Uterus (tissue), 4 donors: ENCODE measurements around the gene LFNG. TPM values are rescaled to one million over a fixed set of nuclear protein-coding genes. Genes with fewer than 3 reads are reported as not detected.

Experiments
- DNase-seq, 2 donors: peaks; one replicate each; pipeline ENCODE4 v3.0.0-alpha.2; 2019 to 2020
- H3K27ac ChIP-seq, 2 donors: fragments of 200-600 bp; sonication (generic); 1 replicate in 1 of 2; 2 replicates in 1 of 2; pipeline ENCODE4 v1.5.1; 2016 to 2018
- H3K27me3 ChIP-seq, 2 donors: fragments of 200-600 bp; sonication (generic); one replicate each; pipeline ENCODE4 v1.5.1; 2018 to 2019; ENCODE audit warnings: control low read depth in 1 of 2
- H3K36me3 ChIP-seq, 2 donors: fragments of 200-600 bp; sonication (generic); one replicate each; pipeline ENCODE4 v1.5.1; 2019; ENCODE audit warnings: control low read depth in 1 of 2
- H3K4me1 ChIP-seq, 2 donors: fragments of 200-600 bp; sonication (generic); one replicate each; pipeline ENCODE4 v1.5.1; 2018 to 2019; ENCODE audit warnings: control low read depth in 1 of 2
- H3K4me3 ChIP-seq, 2 donors: fragments of 200-600 bp; sonication (generic); 1 replicate in 1 of 2; 2 replicates in 1 of 2; pipeline ENCODE4 v1.5.1; 2018 to 2019; ENCODE audit warnings: mild to moderate bottlenecking in 1 of 2
- H3K9me3 ChIP-seq, 2 donors: fragments of 200-600 bp; sonication (generic); one replicate each; pipeline ENCODE4 v1.5.1; 2019; ENCODE audit warnings: control low read depth in 1 of 2
- CTCF ChIP-seq, 4 experiments: fragments of 200-600 bp in 2 of 4; fragments of 450-650 bp in 2 of 4; sonication (generic) in 2 of 4; IDR thresholded peaks; one replicate each; pipeline ENCODE4 v1.5.1; 2016 to 2019; ENCODE audit warnings: antibody characterized with exemption in 4 of 4, mild to moderate bottlenecking in 2 of 4, moderate library complexity in 1 of 4
- POLR2A ChIP-seq, 2 donors: fragments of 450-650 bp; IDR thresholded peaks; one replicate each; pipeline ENCODE4 v1.6.1; 2016; ENCODE audit warnings: antibody characterized with exemption in 2 of 2, mild to moderate bottlenecking in 1 of 2, moderate library complexity in 1 of 2
- intact Hi-C: fragments of 100-400 bp; cut with DNase I; formaldehyde crosslinking; loops from one replicate; pipeline ENCODE4 v1.15.1; 2023; ENCODE audit warnings: low total_unique reads
- microRNA-seq: library from miRNA; unstranded; fragments of <30 nt; microRNA quantifications from one replicate; pipeline ENCODE4, GENCODE V29; 2016; ENCODE audit warnings: borderline microRNAs expressed, borderline replicate concordance
- small RNA-seq: library from RNA; depleted of rRNA; stranded (forward); fragments of <200 nt; gene quantifications from one replicate; pipeline ENCODE3, GENCODE V24; 2016
- total RNA-seq, 4 donors: library from RNA; depleted of rRNA in 3 of 4; stranded (reverse); fragments of >200 nt in 3 of 4; gene quantifications; one replicate each; pipeline versions ENCODE4 v1.1.0 to v1.2.4, GENCODE V29; 2014 to 2023
- donor health status: DM: yes; HTN: yes; CAD: no.

The LFNG gene
- total RNA-seq, 4 donors from 2014 or later, result 2.3 to 30.5 (median 26.5) TPM; not detected in 1

GRCh38 chr7:2576742-2577491 is 57.3 kb downstream of the LFNG start:
- no peaks in the 10 kb centered on the region for H3K9me3 ChIP-seq
- H3K27ac ChIP-seq, result no peak overlapping the region
- intact Hi-C loops, result no loop called here
- H3K4me3 ChIP-seq, result no peak overlapping the region
- H3K36me3 ChIP-seq, result no peaks in the 10 kb centered on the region
- TF ChIP-seq CTCF (IDR thresholded peaks at IDR 0.05), result no peak
- TF ChIP-seq POLR2A (IDR thresholded peaks at IDR 0.05), result no peak
- no peak for DNase-seq
- no peaks in the 10 kb centered on the region for H3K4me1 ChIP-seq
- no peaks in the 10 kb centered on the region for H3K27me3 ChIP-seq

Small RNAs within 50 kb of the gene (microRNA-seq; reads per million reads assigned to microRNA genes)
- not detected for gene MIR4648

Small RNAs within 50 kb of the gene (small RNA-seq; reads per million reads assigned to genes)
- not detected for gene MIR4648

Other genes starting within 250 kb of the LFNG start
- gene SNX8, start 205.3 kb upstream of the LFNG start, total RNA-seq, result 10 to 100 TPM in 3 of 4 donors, under 1 TPM in 1; 0.29 to 75.3 (median 30.5) TPM
- gene EIF3B, start 164.9 kb upstream of the LFNG start, total RNA-seq, result 100 to 1,000 TPM in 2 of 4 donors, 10 to 100 TPM in 2; 67.6 to 155 (median 95.2) TPM
- 10 to 100 TPM in 1 of 4 donors, 1 to 10 TPM in 3; 5.6 to 30.5 (median 8.3) TPM for gene CHST12, start 116.2 kb upstream of the LFNG start, total RNA-seq
- not detected for gene GRIFIN, start 43.4 kb upstream of the LFNG start, total RNA-seq
- gene BRAT1, start 35.8 kb downstream of the LFNG start, total RNA-seq, result 10 to 100 TPM; 10.3 to 44.3 (median 36.0) TPM
- gene IQCE, start 39.2 kb downstream of the LFNG start, total RNA-seq, result 10 to 100 TPM in 3 of 4 donors, 1 to 10 TPM in 1; 6.8 to 28.0 (median 16.9) TPM
- gene TTYH3, start 112.2 kb downstream of the LFNG start, total RNA-seq, result 10 to 100 TPM in 2 of 4 donors, 1 to 10 TPM in 2; 3.8 to 47.2 (median 25.2) TPM
- 1 to 10 TPM in 2 of 4 donors, under 1 TPM in 1, not detected in 1; 0.35 to 4.6 (median 4.4) TPM for gene AMZ1, start 168.4 kb downstream of the LFNG start, total RNA-seq